ENCODE measurements around the gene SDHAF4.
"Not testable (repeated sequence)": the region's sequence is repeated elsewhere in the genome, so short reads cannot be mapped to it uniquely, and the experiment has no call there.

Gene SDHAF4

GRCh38 chr6:70566751-70567382, at the start of gene SDHAF4:
SDHAF4 (plus strand) TSS chr6:70566930; CDS start chr6:70566941, 11 bp downstream.
- no peak for FAIRE-seq

GRCh38 chr6:70518723-70519122, 48.0 kb upstream of the SDHAF4 start:
- FAIRE-seq = no peak

- no peak for FAIRE-seq
Measured at GRCh38 chr6:70520575-70520974, 46.2 kb upstream of the SDHAF4 start.

GRCh38 chr6:70524721-70525286, 41.9 kb upstream of the SDHAF4 start:
- no peak for FAIRE-seq

DNA sequence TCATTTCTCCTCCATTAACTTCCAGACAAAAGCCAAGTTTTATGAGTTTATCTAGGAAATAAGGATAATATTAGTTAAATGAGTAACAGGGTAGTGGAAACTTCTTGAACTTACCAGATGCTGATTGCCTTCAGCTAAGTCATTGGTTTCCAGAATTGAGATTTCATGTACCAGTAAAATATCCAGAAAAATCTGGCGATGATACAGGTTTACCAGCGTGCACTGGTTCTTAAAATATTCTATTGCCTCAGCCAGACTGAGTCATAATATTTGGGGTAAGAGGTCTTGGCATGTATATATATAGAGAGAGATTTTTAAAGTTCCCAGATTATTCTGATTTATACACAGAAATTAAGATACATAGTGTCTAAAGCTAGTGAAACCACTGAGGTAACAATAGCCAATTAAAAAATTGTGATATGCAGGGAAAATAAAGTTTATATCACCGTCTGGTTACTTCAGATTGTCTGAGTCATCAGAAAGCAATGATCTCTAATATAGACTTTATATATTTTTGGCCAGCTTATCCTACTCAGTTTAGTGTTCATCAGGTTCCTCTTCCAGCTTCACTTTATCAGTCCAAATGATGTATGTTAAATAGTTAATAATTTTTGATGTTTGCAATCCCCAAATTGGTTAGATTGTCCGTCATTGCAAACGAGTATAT, 39.5 kb upstream of the SDHAF4 start:
- no peak for FAIRE-seq

DNA sequence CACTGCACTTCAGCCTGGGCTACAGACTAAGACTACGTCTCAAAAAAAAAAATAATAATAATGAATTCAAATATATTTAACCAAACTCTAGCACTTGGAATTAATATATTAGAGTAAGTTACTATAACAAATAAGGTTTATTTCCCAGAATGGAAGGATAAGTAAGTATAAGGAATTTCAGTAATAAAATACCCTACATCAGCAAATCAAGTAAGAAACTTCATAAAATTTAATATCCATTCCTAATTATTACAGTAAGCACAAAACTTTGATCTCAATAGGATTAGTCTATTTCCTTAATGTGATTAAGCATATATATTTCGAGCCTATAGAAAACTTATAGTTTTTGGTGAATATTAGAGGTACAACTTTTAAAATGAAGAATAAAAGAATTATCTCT, 36.7 kb upstream of the SDHAF4 start:
- FAIRE-seq = no peak

GRCh38 chr6:70531133-70531532, 35.6 kb upstream of the SDHAF4 start:
- FAIRE-seq = no peak

DNA sequence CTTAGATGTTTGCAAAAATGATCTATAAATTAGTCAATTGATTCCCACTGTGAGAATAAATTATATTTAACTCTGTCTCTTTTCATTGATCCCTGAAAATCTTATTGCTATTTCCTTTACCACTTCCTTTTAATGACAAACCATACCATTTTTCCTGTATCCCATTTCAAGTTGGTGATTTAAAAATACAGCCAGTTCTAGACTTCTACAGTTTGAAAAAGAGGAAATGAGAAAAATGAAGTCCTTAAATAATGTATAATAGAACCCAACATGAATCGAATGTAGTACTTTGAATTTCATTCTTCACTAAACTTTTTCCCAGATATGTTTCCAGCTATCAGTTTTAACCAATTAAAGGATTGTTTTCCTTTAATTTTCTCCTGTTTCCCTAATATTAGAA, 29.5 kb upstream of the SDHAF4 start:
- FAIRE-seq = no peak

DNA sequence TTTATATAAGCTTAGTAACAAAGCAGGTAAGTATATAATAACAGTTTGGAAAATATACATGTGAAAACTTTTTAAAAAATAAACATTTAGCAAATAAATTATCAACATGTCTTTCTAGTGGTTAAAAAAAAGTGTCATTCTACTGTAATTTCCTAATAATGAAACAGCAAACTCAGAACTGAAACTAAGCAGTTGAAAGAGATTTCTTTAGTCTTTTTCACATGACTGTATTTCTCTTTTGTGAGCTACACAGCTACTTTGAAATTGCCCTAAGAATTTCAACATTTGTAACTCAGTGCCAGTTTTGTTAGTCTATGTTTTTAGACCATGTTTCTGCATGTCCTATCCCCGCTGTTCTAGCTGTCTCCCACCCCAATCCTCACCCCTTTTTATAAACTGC, 28.4 kb upstream of the SDHAF4 start:
- FAIRE-seq = no peak

DNA sequence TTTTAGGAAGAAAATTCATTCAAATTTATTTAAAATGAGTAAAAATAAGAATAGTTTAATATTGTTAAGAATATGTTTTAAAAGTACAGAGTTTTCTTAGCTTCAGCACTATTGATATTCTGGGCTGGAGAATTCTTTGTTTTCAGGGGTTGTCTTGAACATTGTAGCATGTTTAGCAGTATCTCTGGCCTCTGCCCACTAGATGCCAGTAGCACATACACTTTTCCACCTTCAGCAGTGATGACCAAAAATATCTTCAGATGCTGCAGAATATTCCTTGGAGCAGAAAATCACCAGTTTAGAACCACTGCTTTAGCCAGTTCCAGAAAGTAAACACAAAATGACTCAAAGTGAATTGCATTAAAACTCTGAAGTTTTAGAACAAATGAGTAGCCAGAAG, 19.4 kb upstream of the SDHAF4 start:
- no peak for FAIRE-seq

DNA sequence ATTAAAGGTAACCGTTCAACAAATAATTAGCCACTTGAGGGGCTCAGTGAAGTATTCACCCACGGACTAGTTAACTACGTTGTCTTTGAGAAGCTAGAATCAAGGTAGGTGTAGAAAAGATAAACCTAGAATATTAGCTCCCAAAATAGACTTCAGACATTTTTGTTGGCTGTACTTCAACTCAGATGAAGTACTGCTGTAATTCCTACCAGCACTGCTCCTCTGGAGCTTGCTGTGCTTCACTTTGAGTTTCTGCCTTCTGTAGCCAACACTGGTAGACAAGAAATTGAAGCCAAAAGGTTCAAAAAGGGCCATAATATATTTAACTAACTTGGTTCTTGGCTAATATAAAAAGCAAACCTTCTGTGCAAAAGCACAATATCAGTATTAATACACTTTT, 18.8 kb upstream of the SDHAF4 start:
- no peak for FAIRE-seq

DNA sequence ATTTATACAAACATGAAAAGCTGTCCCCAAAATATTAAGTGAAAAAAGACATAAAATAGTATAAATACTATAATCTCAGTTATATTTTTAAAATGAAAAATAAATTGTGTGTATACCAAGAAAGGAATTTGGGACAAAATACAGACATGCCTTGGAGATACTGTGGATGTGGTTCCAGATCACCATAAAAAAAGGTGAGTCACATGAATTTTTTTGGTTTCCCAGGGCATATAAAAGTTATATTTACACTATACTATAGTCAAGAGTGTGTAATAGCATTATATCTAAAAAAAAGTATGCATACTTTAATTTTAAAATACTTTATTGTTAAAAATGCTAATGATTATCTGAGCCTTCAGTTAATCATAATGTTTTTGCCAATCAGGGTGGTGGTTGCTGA, 17.4 kb upstream of the SDHAF4 start:
- FAIRE-seq = no peak

- FAIRE-seq = no peak
Measured at GRCh38 chr6:70551566-70551965, 15.2 kb upstream of the SDHAF4 start.

- FAIRE-seq = not testable (repeated sequence)
Measured at GRCh38 chr6:70552286-70552940, 14.3 kb upstream of the SDHAF4 start.

GRCh38 chr6:70552974-70553373, 13.8 kb upstream of the SDHAF4 start:
- no peak for FAIRE-seq

DNA sequence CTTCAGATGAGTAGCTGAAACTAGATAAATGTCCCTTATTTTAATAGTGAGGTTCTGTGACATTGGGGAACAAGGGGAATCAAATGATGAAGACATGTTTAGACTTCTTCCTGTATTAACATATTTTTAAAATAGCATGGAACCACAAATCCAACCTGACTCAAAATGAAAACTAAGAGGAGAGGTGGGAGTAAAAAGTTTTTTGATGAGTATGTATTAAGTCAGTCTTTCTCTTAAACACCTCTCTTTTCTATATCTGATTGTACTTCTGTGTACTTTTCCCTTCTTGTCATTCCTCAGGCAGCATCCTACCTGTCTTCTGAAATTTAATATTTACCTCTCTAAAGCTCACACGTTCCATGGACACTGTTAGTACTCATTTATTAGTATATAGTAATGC, 8.7 kb upstream of the SDHAF4 start:
- no peak for FAIRE-seq

GRCh38 chr6:70562401-70562800, 4.3 kb upstream of the SDHAF4 start:
- not testable (repeated sequence) for FAIRE-seq

DNA sequence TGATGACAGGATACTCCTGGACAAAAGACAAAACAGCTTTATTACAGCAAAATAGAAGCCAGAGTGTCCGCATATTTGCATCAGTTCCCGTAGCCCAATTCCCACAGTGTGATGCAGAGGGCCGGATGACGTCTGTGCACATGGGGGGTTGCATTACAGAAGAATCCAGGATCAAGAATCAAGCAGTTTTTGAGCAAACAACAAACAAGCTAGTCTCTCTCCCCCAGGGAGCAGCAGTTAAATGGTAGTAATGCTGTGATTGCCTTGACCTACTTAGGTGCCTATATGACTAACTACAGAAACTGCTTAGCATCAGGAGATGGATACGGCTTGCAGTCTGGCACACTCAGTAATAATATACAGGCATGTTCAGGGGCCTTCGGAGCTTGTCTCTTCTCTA, 3.2 kb upstream of the SDHAF4 start:
- FAIRE-seq = no peak

DNA sequence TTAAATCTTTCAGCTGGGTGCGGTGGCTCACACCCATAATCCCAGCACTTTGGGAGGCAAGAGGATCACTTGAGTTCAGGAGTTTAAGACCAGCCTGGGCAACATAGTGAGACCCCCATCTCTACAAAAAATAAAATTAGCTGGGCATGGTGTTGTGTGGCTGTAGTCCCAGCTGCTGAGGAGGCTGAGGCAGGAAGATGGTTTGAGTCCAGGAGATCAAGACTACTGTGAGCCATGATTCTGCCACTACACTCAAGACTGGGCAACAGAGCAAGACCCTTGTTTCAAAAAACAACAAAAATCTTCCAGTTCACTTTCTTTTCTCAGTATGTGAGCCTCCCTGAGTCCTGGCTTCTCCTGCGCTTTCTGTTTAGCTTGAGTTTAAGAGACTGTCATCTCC, 7.9 kb downstream of the SDHAF4 start:
- FAIRE-seq = no peak

DNA sequence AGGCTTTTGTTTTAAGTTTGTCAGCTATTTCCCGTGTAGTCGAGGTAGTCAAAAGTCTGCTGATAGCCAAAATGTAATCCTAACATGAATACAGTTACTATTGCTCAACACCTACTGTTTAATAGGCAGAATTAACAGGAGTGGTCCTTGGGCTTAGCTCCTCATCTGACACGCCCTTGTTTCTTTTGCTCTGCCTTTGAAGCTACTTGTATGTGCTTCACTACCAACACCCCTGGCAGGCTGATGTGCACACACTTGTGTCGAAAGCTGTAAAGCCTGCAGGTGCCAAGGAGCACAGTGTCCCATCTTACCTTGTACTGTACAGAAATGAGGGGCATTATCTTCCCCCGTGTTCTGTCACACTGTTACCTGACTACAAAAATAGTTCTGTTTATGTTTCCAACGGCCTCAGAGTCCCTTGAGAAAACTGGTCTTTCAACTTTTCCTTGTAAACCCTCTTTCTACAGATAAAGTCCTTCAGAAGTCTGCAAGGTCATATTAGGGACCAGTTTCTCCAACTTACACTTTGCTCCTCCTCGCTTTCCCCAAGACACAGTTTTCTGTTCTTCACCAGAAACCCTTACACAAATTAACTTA, 9.3 kb downstream of the SDHAF4 start:
- FAIRE-seq = no peak

DNA sequence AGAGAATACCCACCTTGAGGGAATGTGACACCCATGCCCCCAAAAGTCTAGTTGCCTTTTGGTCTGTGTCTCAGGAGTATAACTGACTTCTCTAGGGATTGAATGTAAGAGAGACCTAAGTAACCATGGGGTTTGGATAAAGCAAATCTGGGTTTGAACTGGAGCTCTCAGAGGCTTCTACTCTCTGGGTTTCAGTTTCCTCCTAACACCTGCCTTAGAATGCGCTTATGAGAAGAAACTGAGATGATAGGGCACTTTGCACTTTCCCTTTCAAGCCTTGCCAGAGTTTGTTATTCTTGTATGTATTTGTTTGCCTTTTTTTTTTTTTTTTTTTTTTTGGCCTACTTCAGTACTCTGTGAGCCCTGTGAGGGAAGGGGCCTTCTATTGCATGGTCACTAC, 19.4 kb downstream of the SDHAF4 start:
- no peak for FAIRE-seq

- no peak for FAIRE-seq
Measured at GRCh38 chr6:70590400-70590799, 23.7 kb downstream of the SDHAF4 start.

- no peak for FAIRE-seq
Measured at GRCh38 chr6:70592391-70593117, 25.8 kb downstream of the SDHAF4 start.

Data from colon (tissue), 2 donors.